RWPE1 (cell line): ENCODE measurements around the gene GPR39.

ENCODE experiments used
- CTCF ChIA-PET: fragments of 350-600 bp; sonication (Branson Sonifier 250); formaldehyde crosslinking; extraction: SDS; loops from one replicate; lab custom pipeline; 2021; lab: Yijun Ruan, JAX
- POLR2A ChIA-PET: fragments of 400-600 bp; formaldehyde crosslinking; extraction: SDS; loops from one replicate; lab custom pipeline; 2020; ENCODE audit warnings: antibody characterized with exemption; ENCODE audit not compliant: low non-redundant PET; lab: Yijun Ruan, JAX
- DNase-seq: peaks from one replicate; pipeline ENCODE4 v3.0.0; 2012; ENCODE audit warnings: low spot score
- H3K27ac ChIP-seq: fragments of 450-650 bp; 2 replicates; pipeline ENCODE4 v1.5.1; 2017
- TF ChIP-seq, protein P1 (sequence below): fragments of 450-650 bp; conservative IDR thresholded peaks from 2 replicates; pipeline ENCODE4 v1.5.1; 2017; ENCODE audit warnings: low read depth, mild to moderate bottlenecking

Gene GPR39

GRCh38 chr2:132403146-132403545 is 13.5 kb upstream of the GPR39 start:
- ChIA-PET CTCF (interaction anchor here (0.6 to 0.9 kb wide), 2 partner anchors 35 to 144 kb away, joined by 3 read pairs; no protein-coding TSS in a partner anchor), POLR2A (no interaction called here)
- DNase-seq: no peak
- H3K27ac ChIP-seq: no peak overlapping the region
- TF ChIP-seq, protein P1, sequence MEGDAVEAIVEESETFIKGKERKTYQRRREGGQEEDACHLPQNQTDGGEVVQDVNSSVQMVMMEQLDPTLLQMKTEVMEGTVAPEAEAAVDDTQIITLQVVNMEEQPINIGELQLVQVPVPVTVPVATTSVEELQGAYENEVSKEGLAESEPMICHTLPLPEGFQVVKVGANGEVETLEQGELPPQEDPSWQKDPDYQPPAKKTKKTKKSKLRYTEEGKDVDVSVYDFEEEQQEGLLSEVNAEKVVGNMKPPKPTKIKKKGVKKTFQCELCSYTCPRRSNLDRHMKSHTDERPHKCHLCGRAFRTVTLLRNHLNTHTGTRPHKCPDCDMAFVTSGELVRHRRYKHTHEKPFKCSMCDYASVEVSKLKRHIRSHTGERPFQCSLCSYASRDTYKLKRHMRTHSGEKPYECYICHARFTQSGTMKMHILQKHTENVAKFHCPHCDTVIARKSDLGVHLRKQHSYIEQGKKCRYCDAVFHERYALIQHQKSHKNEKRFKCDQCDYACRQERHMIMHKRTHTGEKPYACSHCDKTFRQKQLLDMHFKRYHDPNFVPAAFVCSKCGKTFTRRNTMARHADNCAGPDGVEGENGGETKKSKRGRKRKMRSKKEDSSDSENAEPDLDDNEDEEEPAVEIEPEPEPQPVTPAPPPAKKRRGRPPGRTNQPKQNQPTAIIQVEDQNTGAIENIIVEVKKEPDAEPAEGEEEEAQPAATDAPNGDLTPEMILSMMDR: no peak

DNA sequence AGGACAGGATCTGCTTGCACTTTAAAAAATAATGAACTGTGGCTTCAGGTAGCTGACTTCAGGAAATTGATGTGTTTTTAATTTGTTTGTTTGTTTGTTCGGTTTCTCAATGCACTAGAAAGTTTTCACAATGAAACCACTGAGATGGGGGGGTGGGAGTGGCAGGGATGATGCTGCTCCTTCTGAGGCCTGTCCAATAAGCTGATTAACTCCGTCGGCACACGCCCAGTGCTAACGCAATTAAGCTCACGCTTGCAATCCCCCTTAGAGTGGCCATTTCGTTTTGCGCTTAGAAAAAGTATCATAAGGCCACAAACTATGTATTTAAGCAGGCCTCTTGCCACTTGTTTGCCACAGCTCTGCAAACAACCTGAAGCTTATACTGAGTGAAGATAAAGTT is 12.5 kb upstream of the GPR39 start:
- H3K27ac ChIP-seq: no peak overlapping the region
- POLR2A ChIA-PET: no interaction called here
- no peak for DNase-seq
- TF ChIP-seq, protein P1: no peak
- CTCF ChIA-PET: interaction anchor here (0.9 kb wide), 1 partner anchor 143 kb away, joined by 3 read pairs; no protein-coding TSS in a partner anchor

GRCh38 chr2:132407784-132408183 is 8.8 kb upstream of the GPR39 start:
- DNase-seq: no peak
- TF ChIP-seq, protein P1: no peak
- ChIA-PET POLR2A (no interaction called here), CTCF (no interaction called here)
- no peak overlapping the region for H3K27ac ChIP-seq

- ChIA-PET CTCF (no interaction called here), POLR2A (no interaction called here)
- no peak overlapping the region for H3K27ac ChIP-seq
- no peak for DNase-seq
- TF ChIP-seq, protein P1: no peak
Observed at GRCh38 chr2:132412021-132412420, 4.6 kb upstream of the GPR39 start.

GRCh38 chr2:132414081-132414480 is 2.5 kb upstream of the GPR39 start:
- ChIA-PET CTCF (interaction anchor here (0.6 kb wide), 1 partner anchor 1441 kb away, joined by 3 read pairs; no protein-coding TSS in a partner anchor), POLR2A (no interaction called here)
- H3K27ac ChIP-seq: no peak overlapping the region

GRCh38 chr2:132415256-132415914 is 1.2 kb upstream of the GPR39 start:
- CTCF ChIA-PET: interaction anchor here (0.9 kb wide), 1 partner anchor 16 kb away, joined by 3 read pairs; no protein-coding TSS in a partner anchor
- DNase-seq: no peak

More at GRCh38 chr2:132414081-132414480, 2.5 kb upstream of the GPR39 start:
- TF ChIP-seq, protein P1: no peak
- no peak for DNase-seq

More at GRCh38 chr2:132415256-132415914, 1.2 kb upstream of the GPR39 start:
- POLR2A ChIA-PET: interaction anchor here (0.5 kb wide), 1 partner anchor 444 kb away, joined by 3 read pairs; no protein-coding TSS in a partner anchor
- TF ChIP-seq, protein P1: no peak
- H3K27ac ChIP-seq: peak overlapping the region; percentile 99
